ENCODE measurements around the gene SLC39A1. TPM values are rescaled to one million over a fixed set of nuclear protein-coding genes. Genes with fewer than 3 reads are reported as not detected.

Gene SLC39A1
- total RNA-seq, 1 experiment from 2014 or later, result 204 TPM

DNA sequence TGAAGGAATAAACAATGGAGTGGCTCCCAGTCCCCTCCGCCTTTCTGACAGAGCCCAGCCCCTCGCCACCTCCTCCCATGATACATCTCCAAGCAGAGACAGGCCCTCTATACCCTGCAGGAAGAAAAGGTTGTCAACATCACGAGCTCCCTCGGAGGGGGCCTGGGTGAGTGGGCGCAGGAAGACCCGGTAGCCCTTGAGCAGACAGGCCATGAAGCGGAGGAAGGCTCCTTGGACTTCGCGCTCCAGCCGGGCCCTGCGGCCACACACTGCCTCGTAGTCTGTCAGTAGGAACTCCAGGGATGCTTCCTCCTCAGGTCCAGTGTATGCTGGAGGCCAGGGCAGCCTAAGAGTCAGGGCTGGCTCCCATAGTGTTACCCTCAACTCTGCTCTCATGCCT lies 23.9 kb downstream of the SLC39A1 start (continued):
- TF ChIP-seq, protein P1, sequence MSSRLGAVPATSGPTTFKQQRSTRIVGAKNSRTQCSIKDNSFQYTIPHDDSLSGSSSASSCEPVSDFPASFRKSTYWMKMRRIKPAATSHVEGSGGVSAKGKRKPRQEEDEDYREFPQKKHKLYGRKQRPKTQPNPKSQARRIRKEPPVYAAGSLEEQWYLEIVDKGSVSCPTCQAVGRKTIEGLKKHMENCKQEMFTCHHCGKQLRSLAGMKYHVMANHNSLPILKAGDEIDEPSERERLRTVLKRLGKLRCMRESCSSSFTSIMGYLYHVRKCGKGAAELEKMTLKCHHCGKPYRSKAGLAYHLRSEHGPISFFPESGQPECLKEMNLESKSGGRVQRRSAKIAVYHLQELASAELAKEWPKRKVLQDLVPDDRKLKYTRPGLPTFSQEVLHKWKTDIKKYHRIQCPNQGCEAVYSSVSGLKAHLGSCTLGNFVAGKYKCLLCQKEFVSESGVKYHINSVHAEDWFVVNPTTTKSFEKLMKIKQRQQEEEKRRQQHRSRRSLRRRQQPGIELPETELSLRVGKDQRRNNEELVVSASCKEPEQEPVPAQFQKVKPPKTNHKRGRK (CRISPR knock-in tag; IDR thresholded peaks at IDR 0.05; ENCODE audit: borderline replicate concordance), result no peak
- TF ChIP-seq HMGA2 (CRISPR knock-in tag; IDR thresholded peaks at IDR 0.05) (no peak), FOXJ3 (CRISPR knock-in tag; IDR thresholded peaks at IDR 0.05; ENCODE audit: borderline replicate concordance) (no peak), GRHL2 (CRISPR knock-in tag; IDR thresholded peaks at IDR 0.05; ENCODE audit: insufficient replicate concordance, severe bottlenecking) (no peak)
- TF ChIP-seq, protein P2, sequence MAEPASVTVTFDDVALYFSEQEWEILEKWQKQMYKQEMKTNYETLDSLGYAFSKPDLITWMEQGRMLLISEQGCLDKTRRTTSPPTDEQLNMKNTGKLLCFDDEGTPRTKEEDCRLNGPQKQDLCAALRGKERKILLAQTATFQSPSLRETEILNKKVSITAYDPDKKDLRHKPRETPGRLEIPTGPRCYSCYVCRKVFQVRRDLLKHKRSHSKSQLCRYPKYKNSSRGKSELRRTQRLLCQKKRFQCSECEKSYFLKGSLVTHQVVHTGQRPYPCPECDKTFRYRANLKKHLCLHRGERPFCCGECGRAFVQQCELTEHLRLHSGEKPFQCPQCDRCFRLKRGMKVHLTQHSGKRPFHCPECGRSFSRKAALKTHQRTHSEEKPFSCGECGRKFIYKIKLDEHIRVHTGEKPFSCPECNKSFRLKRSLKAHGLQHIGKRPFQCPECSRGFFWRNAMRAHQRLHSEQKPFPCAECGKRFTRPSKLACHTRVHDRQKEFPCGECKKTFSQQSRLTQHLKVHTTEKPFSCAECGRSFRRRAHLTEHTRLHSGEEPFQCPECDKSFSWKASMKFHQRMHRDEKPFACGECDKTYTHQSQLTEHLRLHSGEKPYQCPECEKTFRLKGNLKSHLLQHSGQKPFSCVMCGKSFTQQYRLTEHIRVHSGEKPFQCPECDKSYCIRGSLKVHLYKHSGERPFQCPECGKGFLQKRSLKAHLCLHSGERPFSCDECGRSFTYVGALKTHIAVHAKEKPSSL (CRISPR knock-in tag; conservative IDR thresholded peaks at IDR 0.05), result no peak

DNA sequence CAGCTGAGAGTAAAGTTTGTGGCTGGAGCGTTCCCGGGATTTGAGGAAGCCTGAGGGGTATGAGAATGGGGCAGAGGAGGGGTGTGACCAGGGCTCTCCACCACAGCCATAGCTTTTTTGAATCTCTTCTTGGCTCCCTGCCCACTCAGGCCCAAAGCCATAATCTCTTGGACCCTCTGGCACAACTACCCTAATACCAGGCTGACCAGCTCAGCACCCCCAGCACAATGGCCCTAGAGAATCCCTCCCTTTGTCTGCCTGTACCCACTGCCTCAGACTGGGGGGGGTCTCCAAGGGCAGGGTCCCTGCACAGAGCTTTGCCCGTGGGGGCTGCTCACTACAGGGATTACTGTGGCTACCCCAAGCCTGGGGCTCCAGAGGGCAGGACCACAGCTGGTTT lies 24.3 kb downstream of the SLC39A1 start:
- ATAC-seq (no peak), DNase-seq (ENCODE audit: low spot score) (no peak)
- H3K4me3 Mint-ChIP-seq, result no peak overlapping the region
- ChIA-PET CTCF (no interaction called here), POLR2A (interaction anchor here (0.7 kb wide), 1 partner anchor 121 kb away, joined by 3 read pairs; no protein-coding TSS in a partner anchor)
- peaks cover 53% of the 10 kb centered on the region for H3K36me3 Mint-ChIP-seq
- no peak for TF ChIP-seq TCF7 (CRISPR knock-in tag; IDR thresholded peaks at IDR 0.05; ENCODE audit: low read depth)
- no peak for TF ChIP-seq NR1H2 (CRISPR knock-in tag; IDR thresholded peaks at IDR 0.05)
- TF ChIP-seq GTF2I (CRISPR knock-in tag; conservative IDR thresholded peaks at IDR 0.05), result no peak
- TF ChIP-seq, protein P3, sequence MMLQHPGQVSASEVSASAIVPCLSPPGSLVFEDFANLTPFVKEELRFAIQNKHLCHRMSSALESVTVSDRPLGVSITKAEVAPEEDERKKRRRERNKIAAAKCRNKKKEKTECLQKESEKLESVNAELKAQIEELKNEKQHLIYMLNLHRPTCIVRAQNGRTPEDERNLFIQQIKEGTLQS (CRISPR knock-in tag; conservative IDR thresholded peaks at IDR 0.05), result no peak
- TF ChIP-seq, protein P4, sequence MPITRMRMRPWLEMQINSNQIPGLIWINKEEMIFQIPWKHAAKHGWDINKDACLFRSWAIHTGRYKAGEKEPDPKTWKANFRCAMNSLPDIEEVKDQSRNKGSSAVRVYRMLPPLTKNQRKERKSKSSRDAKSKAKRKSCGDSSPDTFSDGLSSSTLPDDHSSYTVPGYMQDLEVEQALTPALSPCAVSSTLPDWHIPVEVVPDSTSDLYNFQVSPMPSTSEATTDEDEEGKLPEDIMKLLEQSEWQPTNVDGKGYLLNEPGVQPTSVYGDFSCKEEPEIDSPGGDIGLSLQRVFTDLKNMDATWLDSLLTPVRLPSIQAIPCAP (CRISPR knock-in tag; IDR thresholded peaks at IDR 0.05), result no peak
- no peak for TF ChIP-seq GRHL2 (CRISPR knock-in tag; IDR thresholded peaks at IDR 0.05; ENCODE audit: insufficient replicate concordance, severe bottlenecking)
- no peak for TF ChIP-seq CREB1 (CRISPR knock-in tag; IDR thresholded peaks at IDR 0.05)
- TF ChIP-seq ETV6 (CRISPR knock-in tag; IDR thresholded peaks at IDR 0.05), result no peak
- TF ChIP-seq, protein P5, sequence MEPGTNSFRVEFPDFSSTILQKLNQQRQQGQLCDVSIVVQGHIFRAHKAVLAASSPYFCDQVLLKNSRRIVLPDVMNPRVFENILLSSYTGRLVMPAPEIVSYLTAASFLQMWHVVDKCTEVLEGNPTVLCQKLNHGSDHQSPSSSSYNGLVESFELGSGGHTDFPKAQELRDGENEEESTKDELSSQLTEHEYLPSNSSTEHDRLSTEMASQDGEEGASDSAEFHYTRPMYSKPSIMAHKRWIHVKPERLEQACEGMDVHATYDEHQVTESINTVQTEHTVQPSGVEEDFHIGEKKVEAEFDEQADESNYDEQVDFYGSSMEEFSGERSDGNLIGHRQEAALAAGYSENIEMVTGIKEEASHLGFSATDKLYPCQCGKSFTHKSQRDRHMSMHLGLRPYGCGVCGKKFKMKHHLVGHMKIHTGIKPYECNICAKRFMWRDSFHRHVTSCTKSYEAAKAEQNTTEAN (CRISPR knock-in tag; IDR thresholded peaks at IDR 0.05), result no peak
- TF ChIP-seq ZNF671 (CRISPR knock-in tag; IDR thresholded peaks at IDR 0.05), result no peak
- TF ChIP-seq, protein P6, sequence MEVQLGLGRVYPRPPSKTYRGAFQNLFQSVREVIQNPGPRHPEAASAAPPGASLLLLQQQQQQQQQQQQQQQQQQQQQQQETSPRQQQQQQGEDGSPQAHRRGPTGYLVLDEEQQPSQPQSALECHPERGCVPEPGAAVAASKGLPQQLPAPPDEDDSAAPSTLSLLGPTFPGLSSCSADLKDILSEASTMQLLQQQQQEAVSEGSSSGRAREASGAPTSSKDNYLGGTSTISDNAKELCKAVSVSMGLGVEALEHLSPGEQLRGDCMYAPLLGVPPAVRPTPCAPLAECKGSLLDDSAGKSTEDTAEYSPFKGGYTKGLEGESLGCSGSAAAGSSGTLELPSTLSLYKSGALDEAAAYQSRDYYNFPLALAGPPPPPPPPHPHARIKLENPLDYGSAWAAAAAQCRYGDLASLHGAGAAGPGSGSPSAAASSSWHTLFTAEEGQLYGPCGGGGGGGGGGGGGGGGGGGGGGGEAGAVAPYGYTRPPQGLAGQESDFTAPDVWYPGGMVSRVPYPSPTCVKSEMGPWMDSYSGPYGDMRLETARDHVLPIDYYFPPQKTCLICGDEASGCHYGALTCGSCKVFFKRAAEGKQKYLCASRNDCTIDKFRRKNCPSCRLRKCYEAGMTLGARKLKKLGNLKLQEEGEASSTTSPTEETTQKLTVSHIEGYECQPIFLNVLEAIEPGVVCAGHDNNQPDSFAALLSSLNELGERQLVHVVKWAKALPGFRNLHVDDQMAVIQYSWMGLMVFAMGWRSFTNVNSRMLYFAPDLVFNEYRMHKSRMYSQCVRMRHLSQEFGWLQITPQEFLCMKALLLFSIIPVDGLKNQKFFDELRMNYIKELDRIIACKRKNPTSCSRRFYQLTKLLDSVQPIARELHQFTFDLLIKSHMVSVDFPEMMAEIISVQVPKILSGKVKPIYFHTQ (CRISPR knock-in tag; IDR thresholded peaks at IDR 0.05), result no peak
- TF ChIP-seq, protein P7, sequence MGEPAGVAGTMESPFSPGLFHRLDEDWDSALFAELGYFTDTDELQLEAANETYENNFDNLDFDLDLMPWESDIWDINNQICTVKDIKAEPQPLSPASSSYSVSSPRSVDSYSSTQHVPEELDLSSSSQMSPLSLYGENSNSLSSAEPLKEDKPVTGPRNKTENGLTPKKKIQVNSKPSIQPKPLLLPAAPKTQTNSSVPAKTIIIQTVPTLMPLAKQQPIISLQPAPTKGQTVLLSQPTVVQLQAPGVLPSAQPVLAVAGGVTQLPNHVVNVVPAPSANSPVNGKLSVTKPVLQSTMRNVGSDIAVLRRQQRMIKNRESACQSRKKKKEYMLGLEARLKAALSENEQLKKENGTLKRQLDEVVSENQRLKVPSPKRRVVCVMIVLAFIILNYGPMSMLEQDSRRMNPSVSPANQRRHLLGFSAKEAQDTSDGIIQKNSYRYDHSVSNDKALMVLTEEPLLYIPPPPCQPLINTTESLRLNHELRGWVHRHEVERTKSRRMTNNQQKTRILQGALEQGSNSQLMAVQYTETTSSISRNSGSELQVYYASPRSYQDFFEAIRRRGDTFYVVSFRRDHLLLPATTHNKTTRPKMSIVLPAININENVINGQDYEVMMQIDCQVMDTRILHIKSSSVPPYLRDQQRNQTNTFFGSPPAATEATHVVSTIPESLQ (CRISPR knock-in tag; IDR thresholded peaks at IDR 0.05), result no peak
- no peaks in the 10 kb centered on the region for H3K27me3 Mint-ChIP-seq (ENCODE audit: low read depth)
- H3K4me1 Mint-ChIP-seq, result no peaks in the 10 kb centered on the region
- no peaks in the 10 kb centered on the region for H3K9me3 Mint-ChIP-seq
- H3K27ac Mint-ChIP-seq, result no peak overlapping the region
